ENCODE measurements around the gene VSNL1.

DNA sequence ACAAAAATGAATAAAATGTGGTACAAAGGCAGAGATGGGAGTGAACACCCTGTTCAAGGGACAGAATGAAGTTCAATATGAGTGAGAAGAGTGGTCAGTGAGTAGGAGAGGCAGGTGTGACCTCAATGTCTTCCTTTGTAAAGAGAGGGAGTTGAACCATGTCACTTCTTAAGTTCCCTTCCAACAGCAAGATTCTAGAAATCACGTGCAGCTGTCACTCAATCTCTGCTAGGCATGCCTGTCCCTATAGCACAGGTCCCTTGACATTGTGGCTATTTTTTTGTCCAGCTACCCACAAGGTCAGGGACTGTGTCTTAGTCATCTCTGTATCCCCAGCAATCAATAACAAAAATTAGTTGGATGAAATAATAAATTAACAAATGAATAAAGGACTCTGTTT is 66.9 kb downstream of the VSNL1 start:
- TF ChIP-seq, protein P1, sequence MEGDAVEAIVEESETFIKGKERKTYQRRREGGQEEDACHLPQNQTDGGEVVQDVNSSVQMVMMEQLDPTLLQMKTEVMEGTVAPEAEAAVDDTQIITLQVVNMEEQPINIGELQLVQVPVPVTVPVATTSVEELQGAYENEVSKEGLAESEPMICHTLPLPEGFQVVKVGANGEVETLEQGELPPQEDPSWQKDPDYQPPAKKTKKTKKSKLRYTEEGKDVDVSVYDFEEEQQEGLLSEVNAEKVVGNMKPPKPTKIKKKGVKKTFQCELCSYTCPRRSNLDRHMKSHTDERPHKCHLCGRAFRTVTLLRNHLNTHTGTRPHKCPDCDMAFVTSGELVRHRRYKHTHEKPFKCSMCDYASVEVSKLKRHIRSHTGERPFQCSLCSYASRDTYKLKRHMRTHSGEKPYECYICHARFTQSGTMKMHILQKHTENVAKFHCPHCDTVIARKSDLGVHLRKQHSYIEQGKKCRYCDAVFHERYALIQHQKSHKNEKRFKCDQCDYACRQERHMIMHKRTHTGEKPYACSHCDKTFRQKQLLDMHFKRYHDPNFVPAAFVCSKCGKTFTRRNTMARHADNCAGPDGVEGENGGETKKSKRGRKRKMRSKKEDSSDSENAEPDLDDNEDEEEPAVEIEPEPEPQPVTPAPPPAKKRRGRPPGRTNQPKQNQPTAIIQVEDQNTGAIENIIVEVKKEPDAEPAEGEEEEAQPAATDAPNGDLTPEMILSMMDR (conservative IDR thresholded peaks at IDR 0.05; ENCODE audit: low read length), result no peak
- no peak for TF ChIP-seq EZH2phosphoT487 (IDR thresholded peaks at IDR 0.05; ENCODE audit: borderline replicate concordance)

Measured in Loucy (cell line).